HTERT RPE-1 (cell line): ENCODE results near the gene AOAH.
"Not testable (repeated sequence)": the region's sequence is repeated elsewhere in the genome, so short reads cannot be mapped to it uniquely, and the experiment has no call there.

Experiments used
- in situ Hi-C: fragments of 300-500 bp; cut with MboI; formaldehyde crosslinking; loops from 4 replicates; pipeline ENCODE4 v1.14.3; 2020; ENCODE audit warnings: low sequenced_read_pairs

The AOAH gene

GRCh38 chr7:36659172-36659516 is 65.2 kb downstream of the AOAH start:
- in situ Hi-C loops: no loop called here

GRCh38 chr7:36658335-36659171 is 65.7 kb downstream of the AOAH start:
- in situ Hi-C loops: no loop called here

- in situ Hi-C loops: no loop called here
These were observed 67.1 kb downstream of the AOAH start for GRCh38 chr7:36657036-36657660.

- in situ Hi-C loops: no loop called here
These were observed 69.9 kb downstream of the AOAH start for GRCh38 chr7:36654436-36654835.

GRCh38 chr7:36653663-36654355 is 70.5 kb downstream of the AOAH start:
- in situ Hi-C loops: no loop called here

- in situ Hi-C loops: no loop called here
These were observed 71.2 kb downstream of the AOAH start for GRCh38 chr7:36653008-36653662.

GRCh38 chr7:36652431-36652830 is 71.9 kb downstream of the AOAH start:
- in situ Hi-C loops: no loop called here

GRCh38 chr7:36651404-36651803 is 72.9 kb downstream of the AOAH start:
- in situ Hi-C loops: no loop called here

GRCh38 chr7:36650766-36651312 is 73.5 kb downstream of the AOAH start:
- in situ Hi-C loops: no loop called here

GRCh38 chr7:36650320-36650719 is 74.0 kb downstream of the AOAH start:
- in situ Hi-C loops: no loop called here

GRCh38 chr7:36649319-36649718 is 75.0 kb downstream of the AOAH start:
- in situ Hi-C loops: not testable (repeated sequence)

GRCh38 chr7:36648441-36648840 is 75.9 kb downstream of the AOAH start:
- in situ Hi-C loops: no loop called here

- in situ Hi-C loops: no loop called here
These were observed 79.5 kb downstream of the AOAH start for GRCh38 chr7:36644625-36645422.

GRCh38 chr7:36642414-36642813 is 81.9 kb downstream of the AOAH start:
- in situ Hi-C loops: no loop called here

- in situ Hi-C loops: no loop called here
These were observed 82.3 kb downstream of the AOAH start for GRCh38 chr7:36642010-36642409.

- in situ Hi-C loops: no loop called here
These were observed 83.6 kb downstream of the AOAH start for GRCh38 chr7:36640682-36641081.

GRCh38 chr7:36639826-36640225 is 84.5 kb downstream of the AOAH start:
- in situ Hi-C loops: no loop called here

GRCh38 chr7:36638586-36639263 is 85.6 kb downstream of the AOAH start:
- in situ Hi-C loops: no loop called here

GRCh38 chr7:36638140-36638539 is 86.2 kb downstream of the AOAH start:
- in situ Hi-C loops: no loop called here

- in situ Hi-C loops: no loop called here
These were observed 86.9 kb downstream of the AOAH start for GRCh38 chr7:36637417-36637816.
